HG03457 (cell line): ENCODE results near the gene PTPRQ.
"Not testable (repeated sequence)": the region's sequence is repeated elsewhere in the genome, so short reads cannot be mapped to it uniquely, and the experiment has no call there.

Experiments used
- ATAC-seq: cut with Tn5 transposase; IDR thresholded peaks from one replicate; pipeline ENCODE4 v1.9.1; 2021; ENCODE audit warnings: moderate number of reproducible peaks; ENCODE audit not compliant: unreplicated experiment

Gene PTPRQ, protein sequence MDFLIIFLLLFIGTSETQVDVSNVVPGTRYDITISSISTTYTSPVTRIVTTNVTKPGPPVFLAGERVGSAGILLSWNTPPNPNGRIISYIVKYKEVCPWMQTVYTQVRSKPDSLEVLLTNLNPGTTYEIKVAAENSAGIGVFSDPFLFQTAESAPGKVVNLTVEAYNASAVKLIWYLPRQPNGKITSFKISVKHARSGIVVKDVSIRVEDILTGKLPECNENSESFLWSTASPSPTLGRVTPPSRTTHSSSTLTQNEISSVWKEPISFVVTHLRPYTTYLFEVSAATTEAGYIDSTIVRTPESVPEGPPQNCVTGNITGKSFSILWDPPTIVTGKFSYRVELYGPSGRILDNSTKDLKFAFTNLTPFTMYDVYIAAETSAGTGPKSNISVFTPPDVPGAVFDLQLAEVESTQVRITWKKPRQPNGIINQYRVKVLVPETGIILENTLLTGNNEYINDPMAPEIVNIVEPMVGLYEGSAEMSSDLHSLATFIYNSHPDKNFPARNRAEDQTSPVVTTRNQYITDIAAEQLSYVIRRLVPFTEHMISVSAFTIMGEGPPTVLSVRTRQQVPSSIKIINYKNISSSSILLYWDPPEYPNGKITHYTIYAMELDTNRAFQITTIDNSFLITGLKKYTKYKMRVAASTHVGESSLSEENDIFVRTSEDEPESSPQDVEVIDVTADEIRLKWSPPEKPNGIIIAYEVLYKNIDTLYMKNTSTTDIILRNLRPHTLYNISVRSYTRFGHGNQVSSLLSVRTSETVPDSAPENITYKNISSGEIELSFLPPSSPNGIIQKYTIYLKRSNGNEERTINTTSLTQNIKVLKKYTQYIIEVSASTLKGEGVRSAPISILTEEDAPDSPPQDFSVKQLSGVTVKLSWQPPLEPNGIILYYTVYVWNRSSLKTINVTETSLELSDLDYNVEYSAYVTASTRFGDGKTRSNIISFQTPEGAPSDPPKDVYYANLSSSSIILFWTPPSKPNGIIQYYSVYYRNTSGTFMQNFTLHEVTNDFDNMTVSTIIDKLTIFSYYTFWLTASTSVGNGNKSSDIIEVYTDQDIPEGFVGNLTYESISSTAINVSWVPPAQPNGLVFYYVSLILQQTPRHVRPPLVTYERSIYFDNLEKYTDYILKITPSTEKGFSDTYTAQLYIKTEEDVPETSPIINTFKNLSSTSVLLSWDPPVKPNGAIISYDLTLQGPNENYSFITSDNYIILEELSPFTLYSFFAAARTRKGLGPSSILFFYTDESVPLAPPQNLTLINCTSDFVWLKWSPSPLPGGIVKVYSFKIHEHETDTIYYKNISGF (N-terminal part only)

GRCh38 chr12:80443974-80444666, at the start of gene PTPRQ:
PTPRQ (plus strand) TSS chr12:80444235; CDS start chr12:80444346, 111 bp downstream.
- no peak for ATAC-seq

- ATAC-seq: no peak
These were observed 43.5 kb upstream of the PTPRQ start for GRCh38 chr12:80400571-80400991.

DNA sequence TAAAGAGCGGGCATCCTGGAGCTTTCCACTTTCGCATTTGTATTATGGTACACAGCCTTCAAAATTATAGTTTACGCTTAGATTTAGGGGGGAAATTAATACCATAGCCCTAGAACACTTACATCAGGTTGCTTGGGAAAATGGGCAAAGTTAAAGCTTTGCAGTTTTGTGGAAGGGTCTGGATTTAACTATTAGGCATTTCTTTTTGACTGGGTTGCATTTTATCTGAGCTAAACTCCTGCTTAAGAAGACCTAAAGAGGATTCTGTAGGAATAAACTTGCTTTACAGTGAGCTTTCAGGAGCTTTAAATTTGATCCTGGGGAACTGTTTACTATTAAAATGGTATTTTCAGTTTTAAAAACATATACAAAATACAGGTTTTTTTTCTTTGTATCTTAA, 42.8 kb upstream of the PTPRQ start:
- no peak for ATAC-seq

GRCh38 chr12:80404629-80405028, 39.4 kb upstream of the PTPRQ start:
- ATAC-seq: no peak

DNA sequence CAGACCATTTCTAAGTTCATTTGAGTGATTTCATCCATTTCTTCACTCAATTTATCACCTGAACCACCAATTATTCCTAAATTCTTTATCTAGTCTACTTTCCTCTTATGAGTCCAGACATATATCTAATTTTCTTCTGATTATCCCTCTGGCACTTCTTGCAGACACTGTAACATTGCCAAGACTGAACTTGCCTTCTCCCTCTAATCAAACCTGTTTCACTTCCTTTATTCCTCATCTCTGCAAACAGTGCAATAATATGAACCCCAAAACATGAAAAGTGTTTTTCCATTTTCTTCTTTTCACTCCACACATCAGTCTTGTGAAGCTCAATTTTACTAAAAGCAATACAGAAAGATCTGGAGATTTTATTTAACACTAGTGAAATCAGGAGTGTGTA, 37.8 kb upstream of the PTPRQ start:
- no peak for ATAC-seq

DNA sequence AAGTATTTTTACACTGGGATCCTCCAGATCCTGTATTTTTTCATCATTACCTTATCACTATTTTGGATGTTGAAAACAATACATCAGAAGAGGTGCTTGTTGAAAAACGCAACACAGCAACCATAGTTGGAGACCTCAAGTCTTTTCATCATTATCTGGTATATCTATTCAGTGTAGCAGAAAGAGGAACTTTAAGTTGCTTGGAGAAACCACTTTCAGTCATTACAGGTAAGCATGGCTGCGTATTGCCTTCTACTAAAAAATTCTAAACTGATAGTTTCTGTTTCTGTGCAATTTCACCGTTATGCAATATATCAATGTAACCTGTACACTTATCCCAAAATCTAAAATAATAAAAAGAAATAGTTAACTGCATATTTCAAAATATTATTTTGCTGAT, 32.2 kb upstream of the PTPRQ start:
- no peak for ATAC-seq

- ATAC-seq: peak; percentile 72
These were observed 31.6 kb upstream of the PTPRQ start for GRCh38 chr12:80412343-80412953.

- ATAC-seq: no peak
These were observed 30.6 kb upstream of the PTPRQ start for GRCh38 chr12:80413462-80413861.

DNA sequence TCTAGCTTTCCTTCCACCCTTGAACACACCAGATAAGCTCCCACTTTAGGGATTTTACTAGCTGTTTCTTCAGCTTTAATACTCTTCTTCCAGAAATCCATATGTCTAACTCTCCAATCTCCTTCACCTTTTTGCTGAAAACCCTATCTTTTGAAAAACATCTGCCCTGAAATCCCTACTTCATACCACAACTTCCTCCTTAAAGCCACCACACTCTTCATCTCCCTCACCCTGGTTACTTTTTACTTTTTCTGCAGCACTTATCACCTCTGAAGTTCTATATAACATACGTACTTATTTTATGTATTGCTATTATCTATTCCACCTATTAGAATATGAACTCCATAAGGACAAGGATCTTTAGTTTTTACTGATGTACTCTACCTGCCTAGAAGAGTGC, 28.6 kb upstream of the PTPRQ start:
- ATAC-seq: no peak

DNA sequence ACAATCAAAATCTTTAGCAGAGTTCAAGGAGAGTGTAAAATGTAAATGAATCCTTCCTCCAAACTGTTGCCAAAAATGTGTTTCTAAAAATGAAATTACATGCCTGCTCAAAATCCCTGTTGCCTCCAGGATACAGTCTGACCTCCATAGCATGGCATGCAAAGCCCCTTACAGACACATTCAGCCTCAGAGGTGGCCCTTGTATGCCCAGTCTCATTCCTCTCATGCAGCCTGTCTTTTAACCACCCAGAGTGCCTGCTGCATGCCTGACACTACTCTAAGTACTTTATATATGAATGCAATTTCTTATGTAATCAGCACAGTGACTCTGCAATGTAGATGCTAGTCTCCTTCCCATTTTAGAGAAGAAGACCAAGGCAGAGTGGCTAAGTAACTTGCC, 24.4 kb upstream of the PTPRQ start:
- ATAC-seq: no peak

DNA sequence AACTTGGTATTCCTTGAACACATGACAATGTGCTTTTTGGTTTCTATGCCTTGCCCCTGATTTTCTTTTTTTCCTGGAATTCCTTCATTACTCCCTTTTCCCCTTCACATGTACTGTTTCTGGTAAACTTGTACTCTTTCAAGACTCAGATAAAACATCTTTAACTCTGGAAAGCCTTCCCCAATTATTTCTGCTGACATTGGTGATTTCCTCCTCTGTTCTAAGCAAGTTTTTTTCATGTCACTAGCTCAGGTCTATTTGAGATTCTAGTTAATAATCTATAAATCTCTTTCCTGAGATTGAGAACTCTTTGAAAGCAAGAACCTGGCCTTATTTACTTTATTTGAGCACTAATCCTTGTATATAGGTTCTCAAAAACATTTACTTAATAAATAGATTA, 24.0 kb upstream of the PTPRQ start:
- no peak for ATAC-seq

DNA sequence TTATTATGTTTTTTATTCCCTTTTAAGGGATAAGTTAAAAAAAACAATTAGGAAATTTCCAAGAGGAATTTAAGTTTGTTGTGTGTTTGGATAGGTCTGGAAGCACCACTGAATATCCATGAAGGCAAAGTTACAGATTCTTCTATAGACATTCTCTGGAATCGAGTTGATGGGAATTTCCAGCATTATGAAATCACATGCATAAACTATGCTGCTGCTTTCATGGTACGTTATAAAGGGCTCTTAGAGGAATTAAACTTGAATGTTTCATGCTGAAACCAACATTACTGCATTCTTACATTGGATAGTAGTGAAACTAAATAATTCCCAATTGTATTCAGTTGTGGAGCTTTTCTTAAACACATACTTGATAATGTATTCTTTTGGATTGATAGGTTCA, 21.5 kb upstream of the PTPRQ start:
- no peak for ATAC-seq

GRCh38 chr12:80432061-80432460, 12.0 kb upstream of the PTPRQ start:
- ATAC-seq: no peak

GRCh38 chr12:80441921-80442320, 2.1 kb upstream of the PTPRQ start:
- ATAC-seq: no peak

DNA sequence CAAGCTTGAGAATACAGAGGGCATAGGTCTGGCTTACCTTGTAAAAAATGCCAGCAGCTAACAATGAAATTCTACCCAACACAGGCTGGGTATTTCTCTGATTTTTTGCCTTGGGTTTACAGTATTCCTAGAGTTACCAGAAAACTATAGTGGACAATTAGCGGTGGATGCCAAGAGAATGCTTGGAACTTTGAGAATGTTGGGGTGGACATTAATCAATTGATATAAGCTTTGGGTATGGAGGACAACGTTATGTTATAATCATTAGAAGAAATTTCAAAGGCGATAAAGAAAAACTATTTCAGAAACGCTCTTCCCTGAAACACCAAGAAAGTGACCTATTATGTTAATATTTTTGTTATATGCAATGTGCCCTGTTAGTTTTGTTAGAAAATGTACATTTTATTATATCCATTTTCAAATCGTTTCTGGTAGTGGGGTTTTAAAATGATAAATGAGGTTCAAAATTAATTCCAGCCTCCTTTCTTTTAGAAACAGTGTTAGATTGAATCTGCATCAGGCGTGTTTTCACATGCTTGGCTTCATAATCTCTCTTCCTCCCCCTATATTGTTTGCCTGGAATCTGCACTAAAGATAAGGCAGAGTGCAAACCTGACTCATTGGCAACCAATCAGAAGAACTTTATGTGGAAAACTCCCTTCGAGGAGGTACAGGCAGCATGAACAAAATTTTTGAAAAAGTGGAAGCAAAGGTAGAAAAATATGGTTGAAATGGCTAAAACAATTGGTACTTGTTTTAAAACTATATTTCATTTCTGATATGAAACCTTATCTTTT, 1.4 kb upstream of the PTPRQ start:
- no peak for ATAC-seq

DNA sequence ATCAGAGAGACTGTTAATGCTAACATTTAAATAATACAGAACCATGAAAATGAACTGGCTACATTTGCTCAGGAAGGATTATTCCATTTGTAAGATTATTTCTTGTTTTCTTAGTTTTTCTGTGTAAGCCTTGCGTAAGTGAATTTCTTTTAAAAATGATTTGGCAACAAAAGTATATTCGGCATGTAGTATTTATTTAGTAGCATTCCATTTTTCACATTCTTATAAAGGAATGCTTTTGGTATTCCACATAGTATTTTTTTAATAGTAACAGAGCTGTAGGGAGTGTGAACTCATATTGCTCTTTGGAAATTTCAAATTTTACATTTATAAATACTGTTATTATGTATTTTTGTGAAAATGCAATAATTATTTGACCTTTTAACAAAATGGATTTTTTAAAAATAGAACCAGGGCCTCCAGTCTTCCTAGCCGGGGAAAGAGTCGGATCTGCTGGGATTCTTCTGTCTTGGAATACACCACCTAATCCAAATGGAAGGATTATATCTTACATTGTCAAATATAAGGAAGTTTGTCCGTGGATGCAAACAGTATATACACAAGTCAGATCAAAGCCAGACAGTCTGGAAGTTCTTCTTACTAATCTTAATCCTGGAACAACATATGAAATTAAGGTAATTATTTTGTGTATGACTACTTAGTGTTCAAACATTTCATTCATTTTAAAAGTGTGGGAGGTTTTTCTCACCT, 1.2 kb downstream of the PTPRQ start:
- no peak for ATAC-seq

DNA sequence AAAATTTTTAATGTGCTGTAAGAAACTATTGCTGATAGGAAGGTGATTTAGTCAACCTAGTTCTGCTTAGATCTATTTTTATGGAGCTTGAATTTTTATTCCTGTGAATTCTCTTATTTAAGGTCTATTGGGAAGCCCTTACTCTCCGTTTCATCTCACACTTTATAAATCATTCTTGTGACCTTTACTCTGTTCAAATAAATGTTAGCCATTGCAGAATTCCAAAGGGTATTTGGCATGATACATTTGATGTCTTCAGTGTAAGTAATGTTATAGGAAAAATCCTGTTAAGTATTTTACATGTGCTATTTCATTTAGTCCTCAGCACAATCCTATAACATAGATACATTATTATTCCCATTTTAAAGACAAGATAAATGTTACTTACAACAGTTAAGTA, 12.5 kb downstream of the PTPRQ start:
- no peak for ATAC-seq

GRCh38 chr12:80460972-80461371, 16.9 kb downstream of the PTPRQ start:
- ATAC-seq: no peak

DNA sequence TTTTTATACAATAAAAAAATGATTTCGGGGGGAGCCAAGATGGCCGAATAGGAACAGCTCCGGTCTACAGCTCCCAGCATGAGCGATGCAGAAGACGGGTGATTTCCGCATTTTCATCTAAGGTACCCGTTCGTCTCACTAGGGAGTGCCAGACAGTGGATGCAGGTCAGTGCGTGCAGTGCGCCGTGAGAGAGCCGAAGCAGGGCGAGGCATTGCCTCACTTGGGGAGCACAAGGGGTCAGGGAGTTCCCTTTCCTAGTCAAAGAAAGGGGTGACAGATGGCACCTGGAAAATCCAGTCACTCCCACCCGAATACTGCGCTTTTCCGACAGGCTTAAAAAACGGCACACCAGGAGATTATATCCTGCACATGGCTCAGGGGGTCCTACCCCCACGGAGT, 17.8 kb downstream of the PTPRQ start:
- not testable (repeated sequence) for ATAC-seq
